OCI-LY3 (cell line): ENCODE data around the gene SH2D5.
A peak's percentile ranks its signal among the peaks of the same experiment; 100 is the strongest.

Source experiments
- H2AFZ ChIP-seq: fragments of 200-600, 300-600 bp; shearing (Covaris generic); 2 replicates; pipeline ENCODE4 v1.6.0; 2014; ENCODE audit warnings: antibody characterized with exemption, low read depth, low read length
- H3K27ac ChIP-seq: fragments of 200-600, 300-600 bp; sonication (generic); 2 replicates; pipeline ENCODE4 v1.5.1; 2014; ENCODE audit warnings: mild to moderate bottlenecking, low read length, moderate library complexity, mixed read lengths
- H3K27me3 ChIP-seq: fragments of 200-600, 300-600 bp; sonication (generic); 2 replicates; pipeline ENCODE4 v1.6.1; 2014; ENCODE audit warnings: low read depth, low read length, mixed read lengths
- H3K36me3 ChIP-seq: fragments of 200-600, 300-600 bp; sonication (generic); replicated peaks from 2 replicates; pipeline ENCODE3; 2014; ENCODE audit warnings: low read depth, low read length, mixed read lengths
- H3K4me1 ChIP-seq: fragments of 300-600, 200-600 bp; sonication (generic); 2 replicates; pipeline ENCODE4 v1.6.1; 2014; ENCODE audit warnings: low read length, mixed read lengths
- H3K4me2 ChIP-seq: fragments of 200-600, 300-600 bp; sonication (generic); 2 replicates; pipeline ENCODE4 v1.6.1; 2014; ENCODE audit warnings: low read length, mixed read lengths
- H3K4me3 ChIP-seq: fragments of 300-600, 200-600 bp; sonication (generic); 2 replicates; pipeline ENCODE4 v1.5.1; 2014; ENCODE audit warnings: antibody characterized with exemption, mild to moderate bottlenecking, low read length, moderate library complexity
- H3K79me2 ChIP-seq: fragments of 300-600, 200-600 bp; shearing (Covaris generic); 2 replicates; pipeline ENCODE4 v1.6.1; 2014; ENCODE audit warnings: mild to moderate bottlenecking, low read length, mixed read lengths
- H3K9ac ChIP-seq: fragments of 300-600, 200-600 bp; shearing (Covaris generic); 2 replicates; pipeline ENCODE4 v1.6.0; 2014; ENCODE audit warnings: mild to moderate bottlenecking, low read length, moderate library complexity
- H3K9me3 ChIP-seq: fragments of 200-600, 300-600 bp; shearing (Covaris generic); 2 replicates; pipeline ENCODE4 v1.6.1; 2014; ENCODE audit warnings: low read length, mixed read lengths; ENCODE audit not compliant: insufficient read depth
- H4K20me1 ChIP-seq: fragments of 200-600, 300-600 bp; sonication (generic); 2 replicates; pipeline ENCODE4 v1.6.1; 2016; ENCODE audit warnings: low read length, mixed read lengths; ENCODE audit not compliant: insufficient read depth
- CTCF ChIP-seq: fragments of 200-600, 300-600 bp; sonication (generic); IDR thresholded peaks from 2 replicates; pipeline ENCODE4 v1.5.1; 2014; ENCODE audit warnings: antibody characterized with exemption, low read length, low read depth
- EZH2phosphoT487 ChIP-seq: fragments of 200-600 bp; shearing (Covaris generic); IDR thresholded peaks from 2 replicates; pipeline ENCODE4 v1.6.1; 2018; ENCODE audit warnings: antibody characterized with exemption, mixed run types, low read depth

SH2D5 gene

GRCh38 chr1:20684050-20684620, 48.4 kb downstream of the SH2D5 start:
- Histone ChIP-seq H3K4me3 (no peak overlapping the region), H3K9ac (no peak overlapping the region), H3K27ac (no peak overlapping the region), H3K79me2 (no peaks in the 10 kb centered on the region), H3K4me1 (no peaks in the 10 kb centered on the region), H3K9me3 (no peaks in the 10 kb centered on the region), H3K27me3 (0 out of 2 replicates have a peak, but pooled peaks cover 4% of the 10 kb centered on the region), H3K36me3 (no peaks in the 10 kb centered on the region), H3K4me2 (no peak overlapping the region), H2AFZ (peak overlapping the region; percentile 65; the same call in 1 of the 2 replicates), H4K20me1 (no peaks in the 10 kb centered on the region)
- no peak for TF ChIP-seq EZH2phosphoT487
- TF ChIP-seq CTCF: no peak

GRCh38 chr1:20683614-20684013, 48.9 kb downstream of the SH2D5 start:
- H3K9ac ChIP-seq: no peak overlapping the region
- H3K36me3 ChIP-seq: no peaks in the 10 kb centered on the region
- H4K20me1 ChIP-seq: no peaks in the 10 kb centered on the region
- 0 out of 2 replicates have a peak, but pooled peaks cover 4% of the 10 kb centered on the region for H3K27me3 ChIP-seq
- no peak overlapping the region for H2AFZ ChIP-seq
- peaks cover 4% of the 10 kb centered on the region for H3K4me1 ChIP-seq
- H3K79me2 ChIP-seq: no peaks in the 10 kb centered on the region
- TF ChIP-seq CTCF (no peak), EZH2phosphoT487 (no peak)
- H3K4me3 ChIP-seq: no peak overlapping the region
- no peak overlapping the region for H3K4me2 ChIP-seq
- H3K27ac ChIP-seq: no peak overlapping the region
- no peaks in the 10 kb centered on the region for H3K9me3 ChIP-seq

- Histone ChIP-seq H3K27me3 (0 out of 2 replicates have a peak, but pooled peaks cover 4% of the 10 kb centered on the region), H4K20me1 (no peaks in the 10 kb centered on the region), H3K79me2 (no peaks in the 10 kb centered on the region), H3K9me3 (no peaks in the 10 kb centered on the region), H3K9ac (no peak overlapping the region), H3K27ac (no peak overlapping the region), H3K4me1 (peaks cover 8% of the 10 kb centered on the region), H3K36me3 (no peaks in the 10 kb centered on the region), H3K4me3 (no peak overlapping the region), H3K4me2 (no peak overlapping the region), H2AFZ (no peak overlapping the region)
- TF ChIP-seq CTCF: no peak
- no peak for TF ChIP-seq EZH2phosphoT487
These were observed 49.8 kb downstream of the SH2D5 start for GRCh38 chr1:20682571-20683236.

GRCh38 chr1:20681999-20682398, 50.5 kb downstream of the SH2D5 start:
- Histone ChIP-seq H4K20me1 (no peaks in the 10 kb centered on the region), H3K79me2 (no peaks in the 10 kb centered on the region), H3K27me3 (0 out of 2 replicates have a peak, but pooled peaks cover 4% of the 10 kb centered on the region), H3K4me2 (no peak overlapping the region), H3K36me3 (no peaks in the 10 kb centered on the region), H3K4me1 (peaks cover 8% of the 10 kb centered on the region), H3K27ac (no peak overlapping the region), H3K9me3 (no peaks in the 10 kb centered on the region), H3K4me3 (no peak overlapping the region), H2AFZ (no peak overlapping the region), H3K9ac (no peak overlapping the region)
- TF ChIP-seq EZH2phosphoT487: no peak
- no peak for TF ChIP-seq CTCF
